HT1080 (cell line): ENCODE data around the gene SYNE3. TPM values are rescaled to one million over a fixed set of nuclear protein-coding genes. Genes with fewer than 3 reads are reported as not detected.
A peak's percentile ranks its signal among the peaks of the same experiment; 100 is the strongest.

Experiments
- DNase-seq: peaks from one replicate; pipeline ENCODE4 v3.0.0-alpha.2; 2015; ENCODE audit warnings: low read depth
- total RNA-seq: library from RNA; depleted of rRNA; stranded (reverse); fragments of >200 nt; shearing (Covaris generic); gene quantifications from 2 replicates; pipeline ENCODE4 v1.2.3, GENCODE V29; 2014

Gene SYNE3
- total RNA-seq, 1 experiment from 2014 or later: 2.4 TPM

- DNase-seq: no peak
These were observed 7.0 kb downstream of the SYNE3 start for GRCh38 chr14:95509495-95509894.

GRCh38 chr14:95508377-95508776 is 8.1 kb downstream of the SYNE3 start:
- DNase-seq: no peak

- peak; percentile 99 for DNase-seq
These were observed 8.7 kb downstream of the SYNE3 start for GRCh38 chr14:95507701-95508103.

- DNase-seq: peak; percentile 98
These were observed 9.3 kb downstream of the SYNE3 start for GRCh38 chr14:95507174-95507573.

- DNase-seq: no peak
These were observed 11.3 kb downstream of the SYNE3 start for GRCh38 chr14:95505030-95505589.

GRCh38 chr14:95504135-95505029 is 12.1 kb downstream of the SYNE3 start:
- peak; percentile 85 for DNase-seq

GRCh38 chr14:95503365-95504134 is 12.9 kb downstream of the SYNE3 start:
- no peak for DNase-seq

- DNase-seq: no peak
These were observed 14.0 kb downstream of the SYNE3 start for GRCh38 chr14:95502381-95502950.

GRCh38 chr14:95500772-95501401 is 15.6 kb downstream of the SYNE3 start:
- peak; percentile 69 for DNase-seq

GRCh38 chr14:95500201-95500681 is 16.2 kb downstream of the SYNE3 start:
- DNase-seq: no peak

- DNase-seq: no peak
These were observed 17.1 kb downstream of the SYNE3 start for GRCh38 chr14:95499354-95499750.

GRCh38 chr14:95498622-95499353 is 17.7 kb downstream of the SYNE3 start:
- no peak for DNase-seq

- DNase-seq: no peak
These were observed 18.9 kb downstream of the SYNE3 start for GRCh38 chr14:95497561-95498011.

GRCh38 chr14:95496690-95497259 is 19.7 kb downstream of the SYNE3 start:
- DNase-seq: peak; percentile 74

GRCh38 chr14:95496111-95496681 is 20.3 kb downstream of the SYNE3 start:
- DNase-seq: peak; percentile 10

- DNase-seq: peak; percentile 21
These were observed 20.9 kb downstream of the SYNE3 start for GRCh38 chr14:95495538-95496025.

GRCh38 chr14:95495076-95495475 is 21.4 kb downstream of the SYNE3 start:
- no peak for DNase-seq

GRCh38 chr14:95494456-95494855 is 22.0 kb downstream of the SYNE3 start:
- no peak for DNase-seq

- DNase-seq: no peak
These were observed 22.5 kb downstream of the SYNE3 start for GRCh38 chr14:95493976-95494375.
